K562 (cell line): Measurements from ENCODE around the gene SIK3. TPM values are rescaled to one million over a fixed set of nuclear protein-coding genes. Genes with fewer than 3 reads are reported as not detected.
A peak's percentile ranks its signal among the peaks of the same experiment; 100 is the strongest.

Experiments used
- CBFB ChIP-seq: sonication (generic); formaldehyde crosslinking; IDR thresholded peaks from 2 replicates; pipeline ENCODE4 v1.4.0; 2020; ENCODE audit warnings: mild to moderate bottlenecking, missing genetic modification reagents
- CREB3L1 ChIP-seq: fragments of 450-650 bp; IDR thresholded peaks from 2 replicates; pipeline ENCODE4 v1.6.1; 2014; ENCODE audit warnings: low read depth, mild to moderate bottlenecking, moderate library complexity, borderline replicate concordance
- FOXK1 ChIP-seq: sonication (generic); formaldehyde crosslinking; IDR thresholded peaks from 2 replicates; pipeline ENCODE4 v1.8.0; 2022; ENCODE audit warnings: missing genetic modification reagents, mild to moderate bottlenecking, borderline replicate concordance
- FOXO4 ChIP-seq: fragments of 450-650 bp; formaldehyde crosslinking; IDR thresholded peaks from 2 replicates; pipeline ENCODE4 v1.4.0; 2020; ENCODE audit warnings: mild to moderate bottlenecking, moderate library complexity
- GMEB1 ChIP-seq: fragments of 250-450 bp; sonication (Bioruptor Pico); IDR thresholded peaks from 2 replicates; pipeline ENCODE4 v1.4.0; 2020; ENCODE audit warnings: mild to moderate bottlenecking
- KAT8 ChIP-seq: fragments of 450-650 bp; IDR thresholded peaks from 2 replicates; pipeline ENCODE4 v1.6.1; 2016; ENCODE audit warnings: low read depth, mild to moderate bottlenecking
- KLF1 ChIP-seq: fragments of 450-650 bp; IDR thresholded peaks from 2 replicates; pipeline ENCODE4 v1.6.1; 2016; ENCODE audit warnings: missing genetic modification characterization, missing compliant biosample characterization
- MLX ChIP-seq, 2 experiments: fragments of 450-650 bp in 1 of 2; sonication (generic) in 1 of 2; formaldehyde crosslinking; conservative IDR thresholded peaks; 2 replicates each; pipeline versions ENCODE4 v1.4.0 to v1.8.1; 2020 to 2022; ENCODE audit warnings: mild to moderate bottlenecking in 1 of 2, missing genetic modification reagents in 1 of 2
- OTX1 ChIP-seq: fragments of 450-650 bp; formaldehyde crosslinking; IDR thresholded peaks from 2 replicates; pipeline ENCODE4 v1.4.0; 2022; ENCODE audit warnings: mild to moderate bottlenecking
- PCBP2 ChIP-seq: fragments of 200-400 bp; formaldehyde crosslinking; IDR thresholded peaks from 2 replicates; pipeline ENCODE4 v1.6.1; 2018; ENCODE audit warnings: low read length, low read depth, mild to moderate bottlenecking, moderate library complexity; ENCODE audit not compliant: poor library complexity, severe bottlenecking
- POLR2AphosphoS5 ChIP-seq: IDR thresholded peaks from 2 replicates; pipeline ENCODE4 v1.6.1; 2011; ENCODE audit warnings: mild to moderate bottlenecking, low read depth, low read length, moderate library complexity; ENCODE audit not compliant: control insufficient read depth, insufficient read depth
- RBM39 ChIP-seq: fragments of 200-400 bp; formaldehyde crosslinking; optimal IDR thresholded peaks from 2 replicates; pipeline ENCODE3; 2018; ENCODE audit warnings: low read depth, low read length
- SRF ChIP-seq, 2 experiments: fragments of 250-450, 450-650 bp in 1 of 2; sonication (Bioruptor Pico) in 1 of 2; sonication (generic) in 1 of 2; formaldehyde crosslinking; IDR thresholded peaks; 2 replicates each; pipeline versions ENCODE4 v1.5.0 to v1.5.1; 2020 to 2022; ENCODE audit warnings: mild to moderate bottlenecking in 1 of 2, missing genetic modification reagents in 1 of 2
- ZKSCAN1 ChIP-seq: fragments of 150-350 bp; IDR thresholded peaks from 2 replicates; pipeline ENCODE4 v1.6.1; 2016; ENCODE audit warnings: low read depth, low read length
- polyA plus RNA-seq, 8 experiments: library from polyadenylated mRNA; depleted of rRNA in 4 of 8; stranded (reverse) in 5 of 8; unstranded in 3 of 8; fragments of >200 nt; fragmentation: Nextera tagmentation in 2 of 8; fragmentation: Illumina TruSeq in 1 of 8; extraction: Ambion mirVana in 2 of 8; extraction: Trizol in 1 of 8; gene quantifications; 2 replicates each; pipeline versions ENCODE4 v1.2.1 to v1.2.3, GENCODE V29; 2011 to 2014; ENCODE audit warnings: inconsistent platforms in 1 of 8, missing spikeins in 1 of 8
- total RNA-seq, 7 experiments: library from RNA; depleted of rRNA in 6 of 7; stranded (reverse); fragments of >200 nt in 6 of 7; fragmentation: Illumina TruSeq in 2 of 7; extraction: Trizol in 2 of 7; gene quantifications; 2 replicates each; pipeline versions ENCODE4 v1.2.1 to v1.2.3, GENCODE V29; 2011 to 2021; ENCODE audit warnings: low replicate concordance in 1 of 7
- TF ChIP-seq, protein P1 (sequence below), 2 experiments: fragments of 450-650 bp; IDR thresholded peaks; 2 replicates each; pipeline ENCODE4 v1.6.1; 2018; ENCODE audit warnings: mild to moderate bottlenecking in 2 of 2, low read depth in 1 of 2; ENCODE audit not compliant: partially characterized antibody in 2 of 2

The SIK3 gene
- total and polyA plus RNA-seq, 9 of the 15 experiments (the other 6 are each of a cell fraction or from before 2014, with no cell fraction given) = 1.6 to 21.6 (median 8.0) TPM

GRCh38 chr11:117098269-117099232, at the start of gene SIK3 (continued):
- TF ChIP-seq PCBP2 = no peak
- no peak for TF ChIP-seq FOXO4 (CRISPR knock-in tag)
- no peak for TF ChIP-seq SRF (CRISPR knock-in tag; IDR thresholded peaks at IDR 0.05)
- TF ChIP-seq KLF1 (tag) = no peak
- TF ChIP-seq OTX1 (CRISPR knock-in tag) = 0 out of 2 replicates have a peak, but pooled peaks have one; percentile 35
- peak; percentile 51 for TF ChIP-seq POLR2AphosphoS5
- TF ChIP-seq KAT8 = no peak
- TF ChIP-seq FOXK1 (CRISPR knock-in tag) = 0 out of 2 replicates have a peak, but pooled peaks have one; percentile 38
- no peak for TF ChIP-seq MLX (CRISPR knock-in tag; conservative IDR thresholded peaks at IDR 0.05)
- TF ChIP-seq, protein P1, sequence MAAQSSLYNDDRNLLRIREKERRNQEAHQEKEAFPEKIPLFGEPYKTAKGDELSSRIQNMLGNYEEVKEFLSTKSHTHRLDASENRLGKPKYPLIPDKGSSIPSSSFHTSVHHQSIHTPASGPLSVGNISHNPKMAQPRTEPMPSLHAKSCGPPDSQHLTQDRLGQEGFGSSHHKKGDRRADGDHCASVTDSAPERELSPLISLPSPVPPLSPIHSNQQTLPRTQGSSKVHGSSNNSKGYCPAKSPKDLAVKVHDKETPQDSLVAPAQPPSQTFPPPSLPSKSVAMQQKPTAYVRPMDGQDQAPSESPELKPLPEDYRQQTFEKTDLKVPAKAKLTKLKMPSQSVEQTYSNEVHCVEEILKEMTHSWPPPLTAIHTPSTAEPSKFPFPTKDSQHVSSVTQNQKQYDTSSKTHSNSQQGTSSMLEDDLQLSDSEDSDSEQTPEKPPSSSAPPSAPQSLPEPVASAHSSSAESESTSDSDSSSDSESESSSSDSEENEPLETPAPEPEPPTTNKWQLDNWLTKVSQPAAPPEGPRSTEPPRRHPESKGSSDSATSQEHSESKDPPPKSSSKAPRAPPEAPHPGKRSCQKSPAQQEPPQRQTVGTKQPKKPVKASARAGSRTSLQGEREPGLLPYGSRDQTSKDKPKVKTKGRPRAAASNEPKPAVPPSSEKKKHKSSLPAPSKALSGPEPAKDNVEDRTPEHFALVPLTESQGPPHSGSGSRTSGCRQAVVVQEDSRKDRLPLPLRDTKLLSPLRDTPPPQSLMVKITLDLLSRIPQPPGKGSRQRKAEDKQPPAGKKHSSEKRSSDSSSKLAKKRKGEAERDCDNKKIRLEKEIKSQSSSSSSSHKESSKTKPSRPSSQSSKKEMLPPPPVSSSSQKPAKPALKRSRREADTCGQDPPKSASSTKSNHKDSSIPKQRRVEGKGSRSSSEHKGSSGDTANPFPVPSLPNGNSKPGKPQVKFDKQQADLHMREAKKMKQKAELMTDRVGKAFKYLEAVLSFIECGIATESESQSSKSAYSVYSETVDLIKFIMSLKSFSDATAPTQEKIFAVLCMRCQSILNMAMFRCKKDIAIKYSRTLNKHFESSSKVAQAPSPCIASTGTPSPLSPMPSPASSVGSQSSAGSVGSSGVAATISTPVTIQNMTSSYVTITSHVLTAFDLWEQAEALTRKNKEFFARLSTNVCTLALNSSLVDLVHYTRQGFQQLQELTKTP (IDR thresholded peaks at IDR 0.05; ENCODE audit: low read depth in 1 of 2, partially characterized antibody in 2 of 2) = peak in 1 of 2 experiments; percentile 42
- 0 out of 2 replicates have a peak, but pooled peaks have one; percentile 25 for TF ChIP-seq GMEB1 (CRISPR knock-in tag)
- TF ChIP-seq CREB3L1 = 0 out of 2 replicates have a peak, but pooled peaks have one; percentile 20
- 0 out of 2 replicates have a peak, but pooled peaks have one; percentile 40 for TF ChIP-seq CBFB (CRISPR knock-in tag)
- no peak for TF ChIP-seq RBM39
- TF ChIP-seq ZKSCAN1 = no peak
